ES-I3 (cell line): ENCODE results near the gene LOXL4.
"Not testable (repeated sequence)": the region's sequence is repeated elsewhere in the genome, so short reads cannot be mapped to it uniquely, and the experiment has no call there.

Experiments
- H3K36me3 ChIP-seq: 2 replicates; pipeline ENCODE4 v1.6.1; 2013; ENCODE audit warnings: mild to moderate bottlenecking, low read length, control low read depth, moderate library complexity; ENCODE audit not compliant: insufficient read depth
- H3K4me1 ChIP-seq: 2 replicates; pipeline ENCODE4 v1.6.1; 2013; ENCODE audit warnings: mild to moderate bottlenecking, control low read depth, low read length; ENCODE audit not compliant: insufficient read depth
- H3K9ac ChIP-seq: 2 replicates; pipeline ENCODE4 v1.6.1; 2013; ENCODE audit warnings: low read depth, mild to moderate bottlenecking, low read length, moderate library complexity
- H3K9me3 ChIP-seq: 2 replicates; pipeline ENCODE4 v1.6.1; 2013; ENCODE audit warnings: mild to moderate bottlenecking, low read length, moderate library complexity; ENCODE audit not compliant: control insufficient read depth, insufficient read depth

LOXL4 gene

GRCh38 chr10:98253499-98253898 is 14.5 kb downstream of the LOXL4 start:
- H3K36me3 ChIP-seq, result 0 out of 2 replicates have a peak, but pooled peaks cover 2% of the 10 kb centered on the region
- H3K9ac ChIP-seq, result no peak overlapping the region
- H3K9me3 ChIP-seq, result no peaks in the 10 kb centered on the region
- peaks cover 6% of the 10 kb centered on the region; the same call in 1 of the 2 replicates for H3K4me1 ChIP-seq

GRCh38 chr10:98252464-98252863 is 15.5 kb downstream of the LOXL4 start:
- Histone ChIP-seq H3K36me3 (peaks cover 8% of the 10 kb centered on the region; the same call in 1 of the 2 replicates), H3K4me1 (peaks cover 6% of the 10 kb centered on the region; the same call in 1 of the 2 replicates), H3K9me3 (no peaks in the 10 kb centered on the region), H3K9ac (no peak overlapping the region)

GRCh38 chr10:98251399-98251798 is 16.6 kb downstream of the LOXL4 start:
- H3K4me1 ChIP-seq, result peaks cover 6% of the 10 kb centered on the region; the same call in 1 of the 2 replicates
- H3K36me3 ChIP-seq, result peaks cover 8% of the 10 kb centered on the region; the same call in 1 of the 2 replicates
- H3K9ac ChIP-seq, result no peak overlapping the region

GRCh38 chr10:98249134-98249533 is 18.9 kb downstream of the LOXL4 start:
- peaks cover 6% of the 10 kb centered on the region; the same call in 1 of the 2 replicates for H3K4me1 ChIP-seq
- peaks cover 11% of the 10 kb centered on the region for H3K36me3 ChIP-seq
- no peak overlapping the region for H3K9ac ChIP-seq
- no peaks in the 10 kb centered on the region for H3K9me3 ChIP-seq

More at GRCh38 chr10:98251399-98251798, 16.6 kb downstream of the LOXL4 start:
- no peaks in the 10 kb centered on the region for H3K9me3 ChIP-seq

- Histone ChIP-seq H3K4me1 (peaks cover 6% of the 10 kb centered on the region; the same call in 1 of the 2 replicates), H3K9me3 (no peaks in the 10 kb centered on the region), H3K36me3 (peaks cover 12% of the 10 kb centered on the region), H3K9ac (no peak overlapping the region)
Measured at GRCh38 chr10:98248018-98248417, 20.0 kb downstream of the LOXL4 start.

- H3K36me3 ChIP-seq, result peaks cover 12% of the 10 kb centered on the region
- peaks cover 6% of the 10 kb centered on the region; the same call in 1 of the 2 replicates for H3K4me1 ChIP-seq
- H3K9me3 ChIP-seq, result no peaks in the 10 kb centered on the region
- no peak overlapping the region for H3K9ac ChIP-seq
Measured at GRCh38 chr10:98246911-98247805, 20.8 kb downstream of the LOXL4 start.

- Histone ChIP-seq H3K4me1 (no peaks in the 10 kb centered on the region), H3K9ac (no peak overlapping the region), H3K36me3 (peaks cover 12% of the 10 kb centered on the region), H3K9me3 (no peaks in the 10 kb centered on the region)
Measured at GRCh38 chr10:98244586-98244985, 23.4 kb downstream of the LOXL4 start.

- Histone ChIP-seq H3K4me1 (no peaks in the 10 kb centered on the region), H3K9me3 (no peaks in the 10 kb centered on the region), H3K9ac (no peak overlapping the region), H3K36me3 (peaks cover 12% of the 10 kb centered on the region)
Measured at GRCh38 chr10:98244141-98244540, 23.9 kb downstream of the LOXL4 start.

- no peak overlapping the region for H3K9ac ChIP-seq
- H3K9me3 ChIP-seq, result no peaks in the 10 kb centered on the region
- peaks cover 5% of the 10 kb centered on the region; the same call in 1 of the 2 replicates for H3K36me3 ChIP-seq
- H3K4me1 ChIP-seq, result no peaks in the 10 kb centered on the region
Measured at GRCh38 chr10:98242823-98243222, 25.2 kb downstream of the LOXL4 start.

- H3K4me1 ChIP-seq, result no peaks in the 10 kb centered on the region
- H3K9me3 ChIP-seq, result no peaks in the 10 kb centered on the region
- H3K36me3 ChIP-seq, result peaks cover 5% of the 10 kb centered on the region; the same call in 1 of the 2 replicates
Measured at GRCh38 chr10:98240524-98240923, 27.5 kb downstream of the LOXL4 start.

GRCh38 chr10:98238391-98238790 is 29.6 kb downstream of the LOXL4 start:
- Histone ChIP-seq H3K4me1 (no peaks in the 10 kb centered on the region), H3K36me3 (no peaks in the 10 kb centered on the region; the same call in 1 of the 2 replicates), H3K9ac (no peak overlapping the region), H3K9me3 (no peaks in the 10 kb centered on the region)

More at GRCh38 chr10:98240524-98240923, 27.5 kb downstream of the LOXL4 start:
- H3K9ac ChIP-seq, result no peak overlapping the region

- no peak overlapping the region for H3K9ac ChIP-seq
- no peaks in the 10 kb centered on the region for H3K36me3 ChIP-seq
- H3K4me1 ChIP-seq, result no peaks in the 10 kb centered on the region
- H3K9me3 ChIP-seq, result no peaks in the 10 kb centered on the region
Measured at GRCh38 chr10:98236862-98237261, 31.1 kb downstream of the LOXL4 start.

- no peaks in the 10 kb centered on the region for H3K4me1 ChIP-seq
Measured at GRCh38 chr10:98235846-98236245, 32.1 kb downstream of the LOXL4 start.

GRCh38 chr10:98231417-98231816 is 36.6 kb downstream of the LOXL4 start:
- Histone ChIP-seq H3K4me1 (no peaks in the 10 kb centered on the region), H3K9ac (no peak overlapping the region), H3K36me3 (no peaks in the 10 kb centered on the region), H3K9me3 (no peaks in the 10 kb centered on the region; the same call in 1 of the 2 replicates)

More at GRCh38 chr10:98235846-98236245, 32.1 kb downstream of the LOXL4 start:
- H3K36me3 ChIP-seq, result no peaks in the 10 kb centered on the region
- H3K9me3 ChIP-seq, result no peaks in the 10 kb centered on the region
- H3K9ac ChIP-seq, result no peak overlapping the region

- H3K36me3 ChIP-seq, result not testable (repeated sequence)
Measured at GRCh38 chr10:98228266-98228665, 39.7 kb downstream of the LOXL4 start.

More at GRCh38 chr10:98228266-98228665, 39.7 kb downstream of the LOXL4 start:
- not testable (repeated sequence) for H3K4me1 ChIP-seq, H3K9ac ChIP-seq, H3K9me3 ChIP-seq
